Neural cell (in vitro differentiated cells): ENCODE results near the gene ETNK2. TPM values are rescaled to one million over a fixed set of nuclear protein-coding genes. Genes with fewer than 3 reads are reported as not detected.

ENCODE experiments used
- H2AFZ ChIP-seq: fragments of 200-600, 300-800 bp; sonication (generic), shearing (Covaris generic); 2 replicates; pipeline ENCODE4 v1.6.0; 2014; ENCODE audit warnings: low read depth, mild to moderate bottlenecking, antibody characterized with exemption, low read length, moderate library complexity
- H3F3A ChIP-seq: fragments of 200-600 bp; shearing (Covaris generic); 2 replicates; pipeline ENCODE4 v1.6.1; 2016; ENCODE audit warnings: mild to moderate bottlenecking, moderate library complexity, mixed read lengths, antibody characterized with exemption, low read length; ENCODE audit not compliant: insufficient read depth, poor library complexity, severe bottlenecking
- H3K27ac ChIP-seq: fragments of 200-600, 300-800 bp; sonication (generic), shearing (Covaris generic); 2 replicates; pipeline ENCODE4 v1.5.1; 2014; ENCODE audit warnings: mild to moderate bottlenecking, low read length, moderate library complexity
- H3K27me3 ChIP-seq: fragments of 300-800, 200-600 bp; sonication (generic), shearing (Covaris generic); 2 replicates; pipeline ENCODE4 v1.6.0; 2014; ENCODE audit warnings: mild to moderate bottlenecking, low read depth, low read length, moderate library complexity; ENCODE audit not compliant: insufficient read depth
- H3K36me3 ChIP-seq: fragments of 300-800, 200-600 bp; sonication (generic), shearing (Covaris generic); 2 replicates; pipeline ENCODE4 v1.5.1; 2014; ENCODE audit warnings: mild to moderate bottlenecking, antibody characterized with exemption, low read length, moderate library complexity; ENCODE audit not compliant: insufficient read depth
- H3K4me2 ChIP-seq: fragments of 300-800, 200-600 bp; sonication (generic), shearing (Covaris generic); 2 replicates; pipeline ENCODE4 v1.6.0; 2014; ENCODE audit warnings: mild to moderate bottlenecking, low read length
- H3K4me3 ChIP-seq: fragments of 300-800, 200-600 bp; sonication (generic), shearing (Covaris generic); 2 replicates; pipeline ENCODE4 v1.5.1; 2014; ENCODE audit warnings: mild to moderate bottlenecking, low read length, moderate library complexity
- H3K79me2 ChIP-seq: fragments of 200-600 bp; shearing (Covaris generic); replicated peaks from 2 replicates; pipeline ENCODE4 v1.6.0; 2014; ENCODE audit warnings: mild to moderate bottlenecking, low read length, moderate library complexity; ENCODE audit not compliant: insufficient read depth
- H3K9ac ChIP-seq: fragments of 300-800, 200-600 bp; sonication (generic), shearing (Covaris generic); 2 replicates; pipeline ENCODE4 v1.6.1; 2016; ENCODE audit warnings: mild to moderate bottlenecking, low read length, mixed read lengths
- H3K9me2 ChIP-seq: fragments of 200-600 bp; shearing (Covaris generic); 2 replicates; pipeline ENCODE4 v1.6.1; 2016; ENCODE audit warnings: mild to moderate bottlenecking, low read length, mixed read lengths; ENCODE audit not compliant: insufficient read depth
- H3K9me3 ChIP-seq: fragments of 200-600, 300-800 bp; sonication (generic), shearing (Covaris generic); 2 replicates; pipeline ENCODE4 v1.6.1; 2016; ENCODE audit warnings: mild to moderate bottlenecking, mixed run types, low read length, moderate library complexity, mixed read lengths
- H4K20me1 ChIP-seq: fragments of 200-600 bp; shearing (Covaris generic); 2 replicates; pipeline ENCODE4 v1.6.1; 2016; ENCODE audit warnings: mild to moderate bottlenecking, mixed run types; ENCODE audit not compliant: insufficient read depth
- CTCF ChIP-seq: fragments of 450-650 bp; IDR thresholded peaks from 2 replicates; pipeline ENCODE4 v1.5.1; 2014; ENCODE audit warnings: antibody characterized with exemption, mild to moderate bottlenecking, moderate library complexity; ENCODE audit not compliant: poor library complexity, severe bottlenecking
- EP300 ChIP-seq: fragments of 450-650 bp; conservative IDR thresholded peaks from 2 replicates; pipeline ENCODE4 v1.6.1; 2014; ENCODE audit warnings: antibody characterized with exemption, mild to moderate bottlenecking, moderate library complexity; ENCODE audit not compliant: poor library complexity, severe bottlenecking
- EZH2 ChIP-seq: fragments of 200-600, 300-800 bp; shearing (Covaris generic), sonication (generic); IDR thresholded peaks from 2 replicates; pipeline ENCODE4 v1.6.1; 2014; ENCODE audit warnings: antibody characterized with exemption, low read length, borderline replicate concordance, mild to moderate bottlenecking; ENCODE audit not compliant: insufficient read depth, poor library complexity, severe bottlenecking
- MXI1 ChIP-seq: fragments of 450-650 bp; conservative IDR thresholded peaks from 2 replicates; pipeline ENCODE4 v1.6.1; 2014; ENCODE audit warnings: antibody characterized with exemption, mild to moderate bottlenecking; ENCODE audit not compliant: poor library complexity, severe bottlenecking
- POLR2AphosphoS5 ChIP-seq: IDR thresholded peaks from 2 replicates; pipeline ENCODE4 v1.6.1; 2012
- RAD21 ChIP-seq: fragments of 450-650 bp; conservative IDR thresholded peaks from 2 replicates; pipeline ENCODE4 v1.6.1; 2014; ENCODE audit warnings: antibody characterized with exemption, mild to moderate bottlenecking, moderate library complexity
- REST ChIP-seq: IDR thresholded peaks from 2 replicates; pipeline ENCODE4 v1.6.1; 2012; ENCODE audit warnings: borderline replicate concordance
- SMC3 ChIP-seq: fragments of 450-650 bp; conservative IDR thresholded peaks from 2 replicates; pipeline ENCODE4 v1.6.1; 2014; ENCODE audit warnings: antibody characterized with exemption, mild to moderate bottlenecking, moderate library complexity; ENCODE audit not compliant: poor library complexity
- TAF1 ChIP-seq: IDR thresholded peaks from 2 replicates; pipeline ENCODE4 v1.6.1; 2012; ENCODE audit warnings: low read depth
- polyA plus RNA-seq: library from polyadenylated mRNA; depleted of rRNA; stranded (reverse); fragments of >200 nt; gene quantifications from 2 replicates; pipeline ENCODE4 v1.2.3, GENCODE V29; 2014

The ETNK2 gene
- polyA plus RNA-seq, 1 donor from 2014 or later = 26.7 TPM

DNA sequence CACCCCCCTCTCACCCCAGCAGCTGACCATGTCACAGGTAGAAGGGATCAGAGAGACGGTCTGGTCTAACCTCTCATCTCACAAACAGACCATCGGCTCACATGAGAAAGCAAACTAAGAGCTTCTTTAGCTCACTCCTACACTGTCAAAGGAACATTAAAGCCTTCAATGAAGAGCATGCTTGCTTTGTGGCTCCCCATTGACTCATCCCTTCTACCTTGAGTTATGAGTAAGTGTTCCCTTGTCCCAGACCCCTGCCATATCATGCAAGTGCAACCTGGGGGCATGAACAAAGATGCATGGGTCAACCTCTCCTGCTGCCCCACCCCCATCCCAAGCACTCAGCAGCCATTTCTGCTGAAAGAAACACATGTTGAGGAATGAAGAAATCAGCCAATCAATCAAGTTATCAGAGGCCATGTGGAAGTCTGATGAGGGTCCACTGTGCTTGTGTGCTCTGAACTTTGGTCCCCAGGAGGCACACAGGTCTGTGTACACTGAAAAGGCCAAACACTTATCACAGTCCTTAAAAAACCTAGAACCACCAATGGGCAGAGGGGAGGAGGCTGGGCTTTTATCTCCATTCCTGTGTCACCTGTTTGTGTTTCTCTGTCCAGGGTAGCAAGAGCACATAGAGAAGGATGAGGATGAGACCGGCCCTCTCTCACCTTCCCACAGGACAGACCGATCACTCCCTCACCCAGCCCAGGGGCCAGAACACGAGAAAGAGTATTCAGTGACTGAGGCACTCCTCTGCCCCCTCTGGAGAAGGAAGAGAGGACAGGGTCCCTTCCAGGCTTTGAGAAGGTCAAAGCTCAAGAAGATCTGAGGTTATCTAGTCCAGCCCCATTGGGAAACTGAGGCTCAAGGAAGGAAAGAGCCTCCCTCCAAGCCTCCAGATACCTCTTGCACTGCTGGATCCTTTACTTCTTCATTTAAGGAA is 9.5 kb downstream of the ETNK2 start:
- Histone ChIP-seq H3K9me3 (no peaks in the 10 kb centered on the region), H3K27me3 (no peaks in the 10 kb centered on the region), H3F3A (no peaks in the 10 kb centered on the region), H3K36me3 (no peaks in the 10 kb centered on the region), H3K9ac (no peak overlapping the region), H3K4me2 (no peak overlapping the region), H3K27ac (no peak overlapping the region), H3K79me2 (no peaks in the 10 kb centered on the region), H3K4me3 (no peak overlapping the region), H2AFZ (no peak overlapping the region), H3K9me2 (no peaks in the 10 kb centered on the region), H4K20me1 (no peaks in the 10 kb centered on the region)
- TF ChIP-seq REST (no peak), POLR2AphosphoS5 (no peak), CTCF (no peak), MXI1 (no peak), SMC3 (no peak), EP300 (no peak), EZH2 (no peak), RAD21 (no peak), TAF1 (no peak)

- H3K9me2 ChIP-seq = no peaks in the 10 kb centered on the region
- TF ChIP-seq TAF1 = no peak
- no peak for TF ChIP-seq SMC3
- no peak for TF ChIP-seq REST
- no peak for TF ChIP-seq CTCF
- no peak for TF ChIP-seq MXI1
- no peak for TF ChIP-seq RAD21
- TF ChIP-seq EP300 = no peak
- TF ChIP-seq EZH2 = no peak
- TF ChIP-seq POLR2AphosphoS5 = no peak
- no peak overlapping the region for H3K9ac ChIP-seq
- H3K4me3 ChIP-seq = no peak overlapping the region
- H2AFZ ChIP-seq = no peak overlapping the region
- no peak overlapping the region for H3K4me2 ChIP-seq
- H3K27me3 ChIP-seq = no peaks in the 10 kb centered on the region
- no peaks in the 10 kb centered on the region for H3K36me3 ChIP-seq
- no peak overlapping the region for H3K27ac ChIP-seq
- H3F3A ChIP-seq = no peaks in the 10 kb centered on the region
- H3K79me2 ChIP-seq = no peaks in the 10 kb centered on the region
- H3K9me3 ChIP-seq = no peaks in the 10 kb centered on the region
- H4K20me1 ChIP-seq = no peaks in the 10 kb centered on the region
Observed at GRCh38 chr1:204141131-204141530, 10.7 kb downstream of the ETNK2 start.
